ENCODE data around the gene SFPQ.

GRCh38 chr1:35164893-35165292 is 28.1 kb downstream of the SFPQ start:
- no peak for TF ChIP-seq CTCF (IDR thresholded peaks at IDR 0.05)
- no peak for TF ChIP-seq EP300 (IDR thresholded peaks at IDR 0.05; ENCODE audit: low read depth)
